SU-DHL-6 (cell line): ENCODE measurements around the gene LIMCH1.

Experiments used
- EZH2phosphoT487 ChIP-seq: fragments of 200-600 bp; sonication (generic), shearing (Covaris generic); conservative IDR thresholded peaks from 2 replicates; pipeline ENCODE4 v1.6.1; 2018; ENCODE audit warnings: mild to moderate bottlenecking, antibody characterized with exemption, low read length, moderate library complexity, mixed read lengths
- TF ChIP-seq, protein P1 (sequence below): fragments of 200-600 bp; sonication (generic); IDR thresholded peaks from one replicate; pipeline ENCODE4 v1.5.1; 2017; ENCODE audit warnings: antibody characterized with exemption, mild to moderate bottlenecking, low read length, moderate library complexity; ENCODE audit not compliant: insufficient read depth, poor library complexity, severe bottlenecking

- TF ChIP-seq, protein P1, sequence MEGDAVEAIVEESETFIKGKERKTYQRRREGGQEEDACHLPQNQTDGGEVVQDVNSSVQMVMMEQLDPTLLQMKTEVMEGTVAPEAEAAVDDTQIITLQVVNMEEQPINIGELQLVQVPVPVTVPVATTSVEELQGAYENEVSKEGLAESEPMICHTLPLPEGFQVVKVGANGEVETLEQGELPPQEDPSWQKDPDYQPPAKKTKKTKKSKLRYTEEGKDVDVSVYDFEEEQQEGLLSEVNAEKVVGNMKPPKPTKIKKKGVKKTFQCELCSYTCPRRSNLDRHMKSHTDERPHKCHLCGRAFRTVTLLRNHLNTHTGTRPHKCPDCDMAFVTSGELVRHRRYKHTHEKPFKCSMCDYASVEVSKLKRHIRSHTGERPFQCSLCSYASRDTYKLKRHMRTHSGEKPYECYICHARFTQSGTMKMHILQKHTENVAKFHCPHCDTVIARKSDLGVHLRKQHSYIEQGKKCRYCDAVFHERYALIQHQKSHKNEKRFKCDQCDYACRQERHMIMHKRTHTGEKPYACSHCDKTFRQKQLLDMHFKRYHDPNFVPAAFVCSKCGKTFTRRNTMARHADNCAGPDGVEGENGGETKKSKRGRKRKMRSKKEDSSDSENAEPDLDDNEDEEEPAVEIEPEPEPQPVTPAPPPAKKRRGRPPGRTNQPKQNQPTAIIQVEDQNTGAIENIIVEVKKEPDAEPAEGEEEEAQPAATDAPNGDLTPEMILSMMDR: no peak
- TF ChIP-seq EZH2phosphoT487: no peak
Measured at GRCh38 chr4:41744572-41745291, 206.8 kb downstream of the LIMCH1 start.
